KOPT-K1 (cell line): Measurements from ENCODE around the gene SUSD1.
"Not testable (repeated sequence)": the region's sequence is repeated elsewhere in the genome, so short reads cannot be mapped to it uniquely, and the experiment has no call there.

Experiments
- H3K27ac ChIP-seq: fragments of 200-600 bp; sonication (generic); 2 replicates; pipeline ENCODE4 v1.5.1; 2016; ENCODE audit warnings: antibody characterized with exemption, mild to moderate bottlenecking, low read depth, low read length; ENCODE audit not compliant: poor library complexity, severe bottlenecking
- H3K36me3 ChIP-seq: fragments of 200-600 bp; sonication (generic); 2 replicates; pipeline ENCODE4 v1.5.1; 2017; ENCODE audit warnings: antibody characterized with exemption, mild to moderate bottlenecking, low read length, moderate library complexity; ENCODE audit not compliant: insufficient read depth
- H3K9me3 ChIP-seq: fragments of 200-600 bp; sonication (generic); 2 replicates; pipeline ENCODE4 v1.5.1; 2017; ENCODE audit warnings: antibody characterized with exemption, low read length, mild to moderate bottlenecking; ENCODE audit not compliant: insufficient read depth, poor library complexity, severe bottlenecking

Gene SUSD1

DNA sequence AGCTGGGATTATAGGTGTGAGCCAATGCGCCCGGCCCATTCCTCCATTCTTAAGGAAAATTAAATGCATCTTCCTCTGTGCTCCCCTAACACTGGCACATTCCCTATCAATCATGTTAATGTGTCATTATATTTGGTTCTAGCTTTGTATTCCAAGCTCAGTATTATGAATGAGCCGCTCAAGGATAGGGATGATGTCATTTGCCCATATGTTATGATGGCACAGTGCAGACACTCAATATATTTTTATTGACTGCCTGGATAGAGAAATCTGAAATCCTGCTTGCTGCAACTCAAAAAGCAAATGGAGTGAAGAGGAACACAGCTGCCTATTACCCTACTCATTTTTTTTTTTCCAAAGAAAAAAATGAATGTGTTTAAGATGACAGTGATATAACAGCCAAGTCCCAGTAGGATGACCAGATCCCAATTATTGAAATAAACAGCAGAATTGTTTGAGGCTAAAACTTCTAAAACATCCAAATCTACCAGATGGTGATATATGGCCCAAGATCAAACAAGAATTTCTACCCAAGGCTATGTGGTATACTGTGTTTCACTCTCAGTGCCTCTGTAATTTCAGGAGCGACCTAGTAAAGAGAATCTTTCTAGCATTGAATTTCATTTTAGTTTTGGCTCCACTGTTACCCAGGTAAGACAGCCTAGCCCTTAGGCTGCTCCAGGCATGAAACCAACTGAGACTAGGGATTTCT lies 16.3 kb downstream of the SUSD1 start:
- H3K27ac ChIP-seq: no peak overlapping the region
- H3K9me3 ChIP-seq: no peaks in the 10 kb centered on the region

GRCh38 chr9:112157961-112158360 lies 17.1 kb downstream of the SUSD1 start:
- no peak overlapping the region for H3K27ac ChIP-seq
- H3K36me3 ChIP-seq: no peaks in the 10 kb centered on the region
- H3K9me3 ChIP-seq: no peaks in the 10 kb centered on the region

More for the DNA sequence above, 16.3 kb downstream of the SUSD1 start:
- no peaks in the 10 kb centered on the region for H3K36me3 ChIP-seq

DNA sequence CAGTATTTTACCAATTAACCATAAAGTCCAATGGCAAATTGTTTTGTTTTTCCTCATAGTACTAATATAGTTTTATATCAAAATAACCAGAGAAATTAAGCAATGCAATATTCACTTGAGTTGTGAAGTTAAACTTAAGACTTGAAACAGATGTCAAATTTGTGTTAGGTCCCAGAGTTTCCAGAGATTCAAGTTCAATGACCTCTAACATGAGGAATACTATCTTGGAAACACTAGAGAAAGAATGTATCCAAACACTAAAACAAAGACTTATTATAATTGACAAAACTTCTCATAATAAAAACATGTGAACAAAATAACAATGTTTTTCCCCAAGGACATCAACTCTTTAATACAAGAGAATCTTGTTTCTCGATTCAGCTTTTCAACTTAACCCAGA lies 18.0 kb downstream of the SUSD1 start:
- Histone ChIP-seq H3K9me3 (no peaks in the 10 kb centered on the region), H3K36me3 (no peaks in the 10 kb centered on the region), H3K27ac (no peak overlapping the region)

GRCh38 chr9:112149211-112149610 lies 25.9 kb downstream of the SUSD1 start:
- no peaks in the 10 kb centered on the region for H3K9me3 ChIP-seq
- no peaks in the 10 kb centered on the region for H3K36me3 ChIP-seq
- no peak overlapping the region for H3K27ac ChIP-seq

DNA sequence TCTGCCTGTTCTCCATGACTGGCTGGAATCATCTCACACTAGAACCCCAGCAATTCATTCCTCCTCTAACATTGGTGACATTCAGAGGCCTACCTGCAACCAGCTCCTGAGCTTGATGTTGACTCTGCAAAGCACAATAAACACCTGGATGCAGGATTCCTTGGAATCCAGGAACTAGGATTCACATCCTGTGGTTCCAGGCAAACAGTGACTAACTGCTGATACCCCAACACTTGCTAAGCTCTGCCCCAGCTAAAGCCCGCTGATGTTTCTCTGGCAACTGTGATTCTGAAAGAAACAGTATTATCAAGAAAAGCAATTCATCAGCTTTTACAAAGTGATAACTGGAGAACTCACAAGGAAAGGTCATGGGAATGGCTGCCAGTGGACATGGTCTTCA lies 29.2 kb downstream of the SUSD1 start:
- Histone ChIP-seq H3K27ac (no peak overlapping the region), H3K36me3 (peaks cover 4% of the 10 kb centered on the region; the same call in 1 of the 2 replicates), H3K9me3 (no peaks in the 10 kb centered on the region)

GRCh38 chr9:112144807-112145206 lies 30.3 kb downstream of the SUSD1 start:
- Histone ChIP-seq H3K27ac (no peak overlapping the region), H3K36me3 (peaks cover 4% of the 10 kb centered on the region; the same call in 1 of the 2 replicates), H3K9me3 (no peaks in the 10 kb centered on the region)

- Histone ChIP-seq H3K36me3 (peaks cover 4% of the 10 kb centered on the region; the same call in 1 of the 2 replicates), H3K27ac (no peak overlapping the region), H3K9me3 (no peaks in the 10 kb centered on the region)
Observed at GRCh38 chr9:112142420-112142819, 32.7 kb downstream of the SUSD1 start.

DNA sequence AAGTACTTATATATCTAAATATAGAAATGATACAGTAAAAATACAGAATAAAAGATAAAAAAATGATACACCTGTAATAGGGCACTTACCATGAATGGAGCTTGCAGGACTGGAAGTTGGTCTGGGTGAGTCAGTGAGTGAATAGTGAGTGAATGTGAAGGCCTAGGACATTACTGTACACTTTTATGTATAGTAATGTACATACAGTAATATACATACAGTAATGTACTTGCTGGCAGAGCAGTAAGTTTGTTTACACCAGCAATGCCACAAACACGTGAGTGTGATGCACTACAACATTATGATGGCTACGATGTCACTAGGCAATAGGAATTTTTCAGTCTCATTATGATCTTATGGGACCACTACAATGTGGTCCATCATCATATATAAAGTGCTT lies 34.2 kb downstream of the SUSD1 start:
- Histone ChIP-seq H3K27ac (no peak overlapping the region), H3K36me3 (peaks cover 4% of the 10 kb centered on the region; the same call in 1 of the 2 replicates), H3K9me3 (no peaks in the 10 kb centered on the region)

- no peak overlapping the region for H3K27ac ChIP-seq
- H3K36me3 ChIP-seq: peaks cover 4% of the 10 kb centered on the region; the same call in 1 of the 2 replicates
- H3K9me3 ChIP-seq: peaks cover 5% of the 10 kb centered on the region
Observed at GRCh38 chr9:112137066-112137465, 38.0 kb downstream of the SUSD1 start.

GRCh38 chr9:112135706-112136105 lies 39.4 kb downstream of the SUSD1 start:
- Histone ChIP-seq H3K9me3 (peaks cover 5% of the 10 kb centered on the region), H3K36me3 (no peaks in the 10 kb centered on the region), H3K27ac (no peak overlapping the region)

GRCh38 chr9:112133806-112134205 lies 41.3 kb downstream of the SUSD1 start:
- H3K36me3 ChIP-seq, H3K9me3 ChIP-seq, H3K27ac ChIP-seq: not testable (repeated sequence)

DNA sequence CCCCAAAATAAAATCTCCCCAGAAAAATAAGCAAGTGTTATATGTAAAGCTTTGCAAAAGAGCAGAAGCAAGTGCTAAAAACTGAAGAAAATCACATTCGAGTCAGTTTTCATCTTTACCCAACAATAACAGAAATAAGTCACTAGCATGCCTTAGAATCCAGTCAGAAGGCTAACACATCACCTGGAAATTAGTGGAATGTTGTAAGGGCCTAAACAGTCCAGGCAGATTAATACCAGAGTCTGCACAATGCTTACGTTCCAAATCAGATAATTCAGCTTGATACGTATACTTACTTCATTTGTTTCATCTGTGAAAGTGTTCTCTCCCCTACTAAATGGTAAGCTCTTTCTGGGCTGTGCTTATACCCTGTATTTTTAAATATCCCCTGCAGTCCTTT lies 42.7 kb downstream of the SUSD1 start:
- H3K36me3 ChIP-seq: no peaks in the 10 kb centered on the region
- no peak overlapping the region for H3K27ac ChIP-seq
- H3K9me3 ChIP-seq: peaks cover 5% of the 10 kb centered on the region

DNA sequence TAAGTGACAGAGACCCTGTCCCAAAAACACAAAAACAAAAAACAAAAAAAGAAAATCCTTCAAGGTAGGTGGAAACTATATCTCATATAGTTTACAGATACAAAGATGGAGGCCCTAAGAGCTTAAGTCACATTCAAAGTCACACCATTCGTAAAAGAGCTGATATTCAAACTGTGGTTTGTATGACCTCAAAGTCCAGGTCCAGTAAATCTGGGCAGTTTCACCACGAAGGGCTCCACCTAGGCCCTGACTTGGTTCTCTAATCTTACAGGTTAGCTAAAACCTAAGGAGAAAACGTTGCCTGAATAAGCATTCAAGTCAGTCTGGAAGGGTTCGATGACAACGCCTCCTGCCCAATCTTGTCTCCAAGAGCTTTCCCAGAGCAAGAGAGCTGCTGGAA lies 44.1 kb downstream of the SUSD1 start:
- Histone ChIP-seq H3K9me3 (peaks cover 5% of the 10 kb centered on the region), H3K27ac (no peak overlapping the region), H3K36me3 (no peaks in the 10 kb centered on the region)

DNA sequence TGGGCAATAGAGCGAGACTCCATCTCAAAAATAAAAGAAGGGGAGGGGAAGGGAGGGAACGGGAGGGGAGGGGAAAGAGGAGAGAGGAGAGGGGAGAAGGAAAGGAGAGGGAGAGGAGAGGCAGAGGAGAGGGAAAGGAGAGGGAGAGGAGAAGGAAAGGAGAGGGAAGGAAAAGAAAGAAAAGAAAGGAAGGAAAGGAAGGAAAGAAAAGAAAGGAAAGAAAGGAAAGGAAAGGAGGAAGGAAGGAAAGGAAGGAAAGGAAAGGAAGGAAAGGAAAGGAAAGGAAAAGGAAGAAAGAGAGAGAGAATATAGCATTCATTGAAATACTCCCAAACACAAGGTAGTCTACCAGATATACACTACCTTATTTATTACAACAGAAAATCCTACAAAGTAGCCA lies 44.8 kb downstream of the SUSD1 start:
- no peaks in the 10 kb centered on the region for H3K36me3 ChIP-seq
- H3K9me3 ChIP-seq: peaks cover 5% of the 10 kb centered on the region
- H3K27ac ChIP-seq: no peak overlapping the region

GRCh38 chr9:112129246-112129645 lies 45.9 kb downstream of the SUSD1 start:
- Histone ChIP-seq H3K9me3 (peaks cover 5% of the 10 kb centered on the region), H3K36me3 (no peaks in the 10 kb centered on the region), H3K27ac (no peak overlapping the region)

GRCh38 chr9:112128399-112128798 lies 46.7 kb downstream of the SUSD1 start:
- H3K36me3 ChIP-seq, H3K9me3 ChIP-seq, H3K27ac ChIP-seq: not testable (repeated sequence)
